NCI-H526 treated with DMSO at 0.1 percent for 48 hours (cell line): ENCODE data around the gene TMEM243.
"Not testable (repeated sequence)": the region's sequence is repeated elsewhere in the genome, so short reads cannot be mapped to it uniquely, and the experiment has no call there.

Source experiments
- DNase-seq: peaks from one replicate; lab custom pipeline; 2025; lab: John Stamatoyannopoulos, UW

TMEM243 gene

DNA sequence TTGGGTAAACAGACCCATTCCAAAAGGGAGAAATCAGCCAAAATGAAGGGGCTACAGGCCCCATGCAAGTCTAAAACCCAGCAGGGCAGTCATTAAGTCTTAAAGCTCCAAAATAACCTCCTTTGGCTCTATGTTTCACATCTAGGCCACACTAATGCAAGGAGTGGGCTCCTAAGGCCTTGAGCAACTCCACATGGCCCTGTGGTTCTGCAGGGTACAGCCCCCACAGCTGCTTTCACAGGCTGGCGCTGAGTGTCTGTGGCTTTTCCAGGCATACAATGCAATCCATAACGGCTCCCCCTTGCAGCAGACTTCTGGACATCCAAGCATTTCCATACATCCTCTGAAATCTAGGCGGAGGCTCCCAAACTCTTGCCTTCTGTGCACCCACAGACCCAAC lies 9.0 kb downstream of the TMEM243 start:
- no peak for DNase-seq

DNA sequence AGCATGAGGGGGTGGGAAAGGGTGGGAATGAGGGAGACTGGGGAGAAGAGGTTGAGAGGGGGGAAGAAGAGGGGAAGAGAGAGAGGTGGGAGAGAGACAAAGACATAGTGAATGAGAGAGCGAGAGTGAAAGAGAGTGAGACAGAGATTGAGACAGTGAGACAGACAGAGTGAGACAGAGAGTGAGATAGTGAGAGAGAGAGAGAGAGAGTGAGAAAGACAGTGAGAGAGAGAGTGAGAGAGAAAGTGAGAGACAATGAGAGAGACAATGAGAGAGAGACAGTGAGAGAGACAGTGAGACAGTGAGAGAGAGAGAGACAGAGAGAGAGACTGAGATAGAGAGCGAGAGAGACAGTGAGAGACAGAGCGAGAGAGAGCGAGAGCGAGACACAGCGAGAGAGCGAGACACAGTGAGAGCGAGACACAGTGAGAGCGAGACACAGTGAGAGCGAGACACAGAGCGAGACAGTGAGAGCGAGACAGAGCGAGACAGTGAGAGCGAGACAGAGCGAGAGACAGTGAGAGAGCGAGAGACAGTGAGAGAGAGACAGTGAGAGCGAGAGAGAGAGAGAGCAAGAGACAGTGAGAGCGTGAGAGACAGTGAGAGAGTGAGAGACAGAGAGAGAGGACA lies 10.1 kb downstream of the TMEM243 start:
- DNase-seq: no peak

DNA sequence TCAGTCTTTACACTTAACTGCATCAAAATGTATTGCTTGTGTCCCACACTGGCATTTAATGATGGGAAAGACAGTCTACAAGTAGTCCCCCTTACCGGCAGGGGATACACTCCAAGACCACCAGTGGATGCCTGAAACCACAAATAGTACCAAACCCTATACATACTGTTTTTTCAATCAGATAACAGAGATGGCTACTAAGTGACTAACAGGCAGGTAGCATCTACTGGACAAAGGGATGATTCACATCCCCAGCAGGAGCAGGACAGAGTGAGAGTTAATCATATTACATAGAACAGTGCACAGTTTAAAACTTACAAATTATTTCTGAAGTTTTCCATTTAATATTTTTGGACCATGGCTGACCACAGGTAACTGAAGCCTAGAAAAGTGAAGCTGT lies 13.2 kb downstream of the TMEM243 start:
- DNase-seq: no peak

DNA sequence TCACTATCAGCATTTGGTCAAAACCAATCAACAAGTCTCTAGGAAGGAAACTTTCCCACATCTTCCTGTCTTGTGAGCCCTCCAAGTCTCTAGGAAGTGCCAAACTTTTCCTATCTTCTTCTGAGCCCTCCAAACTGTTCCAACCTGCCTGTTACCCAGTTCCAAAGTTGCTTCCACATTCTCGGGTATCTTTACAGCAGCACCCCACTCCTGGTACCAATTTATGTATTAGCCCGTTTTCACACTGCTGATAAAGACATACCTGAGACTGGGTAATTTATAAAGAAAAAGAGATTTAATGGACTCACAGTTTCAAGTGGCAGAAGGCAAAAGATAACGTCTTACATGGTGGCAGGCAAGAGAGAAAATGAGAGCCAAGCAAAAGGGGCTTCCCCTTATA lies 13.8 kb downstream of the TMEM243 start:
- not testable (repeated sequence) for DNase-seq

DNA sequence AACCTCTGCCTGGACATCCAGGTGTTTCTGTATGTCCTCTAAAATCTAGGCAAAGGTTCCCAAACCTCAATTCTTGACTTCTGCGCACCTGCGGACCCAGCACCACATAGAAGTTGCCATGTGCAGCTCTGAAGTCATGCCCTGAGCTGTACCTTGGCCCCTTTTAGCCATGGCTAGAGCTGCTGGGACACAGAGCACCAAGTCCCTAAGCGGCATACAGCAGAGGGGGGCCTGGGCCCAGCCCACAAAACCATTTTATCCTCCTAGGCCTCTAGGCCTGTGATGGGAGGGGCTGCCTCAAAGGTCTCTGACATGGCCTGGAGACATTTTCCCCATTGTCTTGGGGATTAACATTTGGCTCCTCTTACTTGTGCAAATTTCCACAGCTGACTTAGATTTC lies 14.6 kb downstream of the TMEM243 start:
- no peak for DNase-seq

DNA sequence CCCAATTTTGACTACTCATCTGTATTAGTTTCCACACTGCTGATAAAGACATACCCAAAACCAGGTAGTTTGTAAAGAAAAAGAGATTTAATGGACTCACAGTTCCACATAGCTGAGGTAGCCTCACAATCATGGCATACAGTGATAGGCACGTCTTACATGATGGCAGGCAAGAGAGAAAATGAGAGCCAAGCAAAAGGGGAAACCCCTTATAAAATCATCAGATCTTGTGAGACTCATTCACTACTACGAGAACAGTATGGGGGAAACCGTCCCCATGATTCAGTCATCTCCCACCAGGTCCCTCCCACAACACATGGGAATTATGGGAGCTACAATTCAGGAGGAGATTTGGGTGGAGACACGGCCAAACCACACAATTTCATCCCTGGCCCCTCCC lies 15.6 kb downstream of the TMEM243 start:
- DNase-seq: not testable (repeated sequence)

DNA sequence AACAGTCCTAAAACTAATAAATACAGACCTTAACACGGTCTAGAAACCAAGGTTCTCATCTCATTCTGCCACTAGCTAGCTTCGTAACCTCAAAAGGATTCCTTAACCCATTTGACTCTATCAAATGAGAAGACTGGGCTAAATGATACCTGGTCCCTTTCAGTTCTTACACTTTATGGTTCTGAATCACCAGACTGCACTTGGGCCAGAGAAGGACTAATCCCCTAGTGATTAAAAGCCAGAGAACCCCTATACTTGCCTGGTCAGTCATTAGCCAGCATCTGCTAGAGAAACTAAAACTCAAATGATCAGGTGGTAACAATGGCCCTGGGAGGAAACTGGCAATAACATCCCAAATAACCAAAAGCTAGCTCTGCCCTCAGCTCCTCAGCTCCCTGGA lies 16.8 kb downstream of the TMEM243 start:
- DNase-seq: no peak

DNA sequence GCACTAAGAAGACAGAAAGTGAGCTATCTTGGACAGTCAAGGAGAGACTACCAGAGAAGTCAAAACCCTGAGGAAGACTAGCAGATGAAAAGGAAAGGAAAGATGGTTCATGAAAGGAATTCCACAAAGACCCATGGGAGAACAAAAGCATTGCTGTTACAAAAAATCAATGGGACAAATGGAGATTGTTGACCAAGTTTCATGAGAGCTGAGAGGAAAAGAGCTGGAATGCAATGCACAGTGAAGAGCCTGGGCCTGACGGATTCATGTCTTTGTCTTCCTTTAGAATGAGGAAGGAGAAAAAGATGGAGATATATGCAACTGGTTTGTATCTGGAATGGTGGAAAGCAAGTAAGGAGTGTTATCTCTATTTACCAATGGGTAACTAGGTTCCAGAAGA lies 17.3 kb downstream of the TMEM243 start:
- DNase-seq: no peak

DNA sequence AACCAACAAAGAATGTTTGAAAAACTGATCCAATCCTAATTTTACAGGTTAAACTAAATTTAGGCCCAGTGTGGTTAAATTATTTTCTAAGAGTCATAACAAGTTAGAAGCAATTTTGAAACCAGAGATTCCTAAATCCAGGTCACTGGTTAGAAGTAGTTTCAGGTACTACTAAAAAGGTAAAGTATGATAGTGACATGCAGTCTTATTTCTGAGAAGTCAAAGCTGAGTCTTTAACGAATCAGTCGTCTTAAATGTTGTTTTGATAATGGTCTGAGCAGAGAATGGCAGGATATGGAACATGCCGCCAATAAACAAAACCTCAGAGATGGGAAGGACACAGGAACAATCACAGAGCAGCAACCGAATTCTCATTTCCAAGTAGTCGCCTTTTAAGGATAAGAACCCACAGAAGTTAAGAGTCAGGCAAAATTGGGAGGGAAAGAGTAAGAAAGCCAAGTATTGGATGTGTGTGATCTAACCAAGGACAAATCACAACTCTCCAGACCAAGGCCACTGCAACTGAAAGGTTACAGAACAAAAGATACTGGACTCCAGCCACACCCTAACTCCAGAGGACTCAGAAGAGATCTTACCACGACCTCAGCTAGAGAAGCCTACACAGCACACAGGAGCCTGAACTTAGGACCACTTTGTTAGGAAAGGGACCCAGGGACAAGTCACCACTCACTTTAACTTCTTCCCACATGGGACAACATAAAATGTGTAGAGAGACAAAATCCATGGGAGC lies 19.7 kb downstream of the TMEM243 start:
- DNase-seq: no peak

DNA sequence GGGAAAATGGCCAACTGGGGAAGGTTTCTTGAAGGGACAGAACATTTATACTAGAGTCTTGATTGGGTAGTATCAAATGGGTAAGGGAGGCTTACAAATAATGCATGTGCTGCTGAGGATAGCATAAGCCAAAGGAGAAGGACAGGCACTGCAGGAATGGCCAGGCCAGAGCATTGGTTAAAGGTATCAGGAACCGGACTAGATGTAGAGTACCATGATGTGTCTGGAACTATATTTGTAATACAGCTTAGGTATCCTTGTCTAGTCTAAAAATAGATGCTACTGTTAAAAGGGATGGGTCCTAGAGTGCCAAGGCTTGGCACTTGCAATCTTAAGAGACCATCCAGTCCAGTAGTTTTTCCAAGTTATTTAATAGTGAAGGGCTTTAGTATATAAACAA lies 20.3 kb downstream of the TMEM243 start:
- no peak for DNase-seq

DNA sequence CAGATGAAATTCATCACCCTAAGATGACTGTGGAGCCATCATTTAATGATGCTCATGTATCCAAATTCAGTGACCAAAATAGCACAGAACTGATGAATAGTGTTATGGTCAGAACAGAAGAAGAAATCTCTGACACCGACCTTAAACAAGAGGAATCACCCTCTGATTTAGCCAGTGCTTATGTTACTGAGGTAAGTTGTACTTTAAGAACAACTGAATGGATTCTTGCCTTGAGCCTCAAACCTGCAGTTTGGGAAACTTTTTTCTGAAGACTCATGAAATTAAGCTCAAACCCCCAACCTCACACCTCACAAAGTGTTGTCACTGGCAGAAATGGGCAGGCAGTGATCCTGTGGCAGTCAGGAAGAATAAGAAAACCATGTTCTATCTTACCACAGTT lies 25.6 kb downstream of the TMEM243 start:
- no peak for DNase-seq

DNA sequence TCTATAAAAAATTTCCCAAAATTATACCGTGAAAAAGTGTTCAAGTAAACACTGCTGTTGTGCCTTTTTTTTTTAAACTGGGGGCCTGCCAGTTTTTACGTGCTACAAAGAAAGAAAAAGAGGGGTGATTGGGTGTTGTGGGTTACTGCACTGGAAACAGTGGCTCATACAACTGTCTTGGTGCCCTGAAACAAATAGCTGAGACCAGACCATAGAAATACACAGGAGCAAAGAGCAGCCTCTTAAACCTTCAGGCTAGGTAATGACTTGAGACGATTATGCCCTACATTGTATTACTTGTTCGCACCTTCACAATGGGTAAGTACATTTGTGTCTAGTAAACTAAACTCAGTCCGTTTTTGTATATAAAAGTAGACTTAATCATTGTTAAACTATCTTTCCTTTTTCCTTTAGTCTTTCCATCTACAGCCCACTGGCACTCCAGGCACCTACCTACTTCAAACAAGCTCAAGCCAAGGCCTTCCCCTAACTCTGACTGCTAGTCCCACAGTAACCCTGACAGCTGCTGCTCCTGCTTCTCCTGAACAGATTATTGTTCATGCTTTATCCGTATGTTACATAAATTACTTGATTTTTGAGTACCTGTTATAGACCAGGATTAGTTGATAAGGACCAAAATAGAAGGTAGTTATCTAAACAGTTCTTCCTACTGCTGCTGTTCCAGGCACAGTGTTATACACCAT lies 26.6 kb downstream of the TMEM243 start:
- DNase-seq: no peak

DNA sequence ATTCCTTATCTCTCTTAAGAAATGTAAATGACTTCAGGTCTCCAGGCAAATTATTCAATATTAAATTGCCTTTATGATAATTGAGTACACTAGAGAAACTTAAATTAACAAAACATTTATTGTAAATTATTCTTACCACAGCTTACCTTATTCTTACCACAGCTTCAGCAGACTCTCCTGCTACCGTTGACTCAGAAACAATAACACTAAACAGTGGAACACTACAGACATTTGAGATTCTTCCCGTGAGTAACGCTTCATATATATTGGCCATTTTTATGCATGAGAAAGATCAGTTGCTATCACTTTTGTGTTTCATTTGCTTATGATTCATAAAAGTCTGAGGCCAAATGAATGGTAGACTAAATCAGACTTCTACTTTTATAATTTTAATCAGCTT lies 28.7 kb downstream of the TMEM243 start:
- no peak for DNase-seq

DNA sequence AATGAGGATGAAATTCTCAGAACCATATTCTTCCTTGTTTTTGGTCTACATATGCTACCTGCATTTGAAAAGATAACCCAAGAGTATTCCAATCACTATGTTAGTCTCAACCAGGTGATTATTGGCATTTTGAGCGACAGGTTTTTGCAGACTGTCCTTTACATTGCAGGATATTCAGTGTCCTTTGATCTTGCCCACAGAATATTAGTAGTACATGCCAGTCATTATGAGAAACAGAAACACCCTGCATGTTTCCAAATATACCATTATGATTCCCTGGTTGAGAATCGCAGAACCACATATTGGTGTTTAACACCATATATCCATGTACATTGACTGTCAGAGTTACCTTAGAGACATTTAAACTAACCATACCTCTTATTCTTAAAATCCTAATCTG lies 30.6 kb downstream of the TMEM243 start:
- DNase-seq: no peak

DNA sequence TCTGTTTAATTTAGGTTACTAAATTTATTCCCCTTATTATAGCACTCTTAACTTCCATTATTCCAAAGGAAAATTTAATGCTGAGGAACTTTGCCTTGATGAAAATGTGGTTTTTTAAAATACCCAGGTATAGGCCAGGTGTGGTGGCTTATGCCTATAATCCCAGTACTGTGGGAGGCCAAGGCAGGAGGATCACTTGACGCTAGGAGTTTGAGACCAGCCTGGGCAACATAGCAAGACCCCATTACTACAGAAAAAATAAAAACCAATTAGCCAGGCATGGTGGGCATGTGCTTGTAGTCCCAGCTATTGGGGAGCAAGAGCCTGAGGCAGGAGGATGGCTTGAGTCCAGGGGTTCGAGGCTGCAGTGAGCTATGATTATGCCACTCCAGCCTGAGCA lies 32.4 kb downstream of the TMEM243 start:
- no peak for DNase-seq

DNA sequence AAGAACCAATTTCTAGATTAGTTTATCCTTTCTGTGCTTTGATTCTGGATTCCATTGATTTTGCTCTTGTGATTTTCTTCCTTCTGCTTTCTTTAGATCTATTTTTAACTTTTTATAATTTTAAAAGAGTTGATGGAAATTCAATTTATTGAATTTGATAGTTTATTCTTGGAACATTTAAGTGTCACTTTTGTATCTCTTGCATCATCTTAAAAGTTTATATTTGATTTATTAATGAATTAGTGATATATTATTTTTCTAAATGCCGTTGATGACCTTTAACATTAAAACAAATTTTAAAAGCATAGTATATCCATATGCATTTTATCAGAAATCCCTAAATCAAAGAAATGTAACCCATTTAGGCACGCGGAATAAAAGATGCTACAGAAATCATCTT lies 40.4 kb downstream of the TMEM243 start:
- no peak for DNase-seq

DNA sequence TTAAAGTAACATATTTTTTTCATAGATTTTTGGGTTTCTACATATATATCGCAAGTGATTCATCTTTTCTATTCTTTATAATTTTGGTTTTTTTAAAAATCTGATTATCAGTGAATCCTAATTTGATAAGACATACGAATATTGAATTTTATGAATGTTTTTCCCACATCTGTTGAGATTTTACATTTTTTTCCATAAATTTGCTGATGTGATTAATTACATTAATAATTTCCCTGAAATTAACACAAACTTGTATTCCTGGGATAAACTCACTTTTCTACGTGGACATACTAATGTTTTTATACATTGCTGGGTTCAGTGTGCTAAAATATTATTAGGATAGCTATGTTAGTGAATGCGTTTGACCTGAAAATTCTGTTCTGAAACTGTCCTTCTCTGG lies 41.2 kb downstream of the TMEM243 start:
- no peak for DNase-seq

DNA sequence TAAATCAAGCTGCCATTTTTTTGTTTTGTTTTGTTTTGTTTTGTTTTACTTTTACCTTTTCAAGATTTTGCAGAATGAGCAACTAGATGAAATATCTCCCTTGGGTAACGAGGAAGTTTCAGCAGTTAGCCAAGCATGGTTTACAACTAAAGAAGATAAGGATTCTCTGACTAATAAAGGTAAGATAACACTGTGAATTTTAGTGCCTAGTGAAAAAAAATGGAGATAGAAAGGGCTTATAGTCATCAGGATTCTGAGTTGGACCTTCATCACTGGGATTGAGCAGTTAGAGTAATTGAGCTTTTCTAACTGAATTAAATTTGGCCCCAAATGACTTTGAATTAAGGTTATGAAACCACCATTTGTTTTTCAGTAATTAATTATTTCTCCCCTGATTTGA lies 46.1 kb downstream of the TMEM243 start:
- no peak for DNase-seq

DNA sequence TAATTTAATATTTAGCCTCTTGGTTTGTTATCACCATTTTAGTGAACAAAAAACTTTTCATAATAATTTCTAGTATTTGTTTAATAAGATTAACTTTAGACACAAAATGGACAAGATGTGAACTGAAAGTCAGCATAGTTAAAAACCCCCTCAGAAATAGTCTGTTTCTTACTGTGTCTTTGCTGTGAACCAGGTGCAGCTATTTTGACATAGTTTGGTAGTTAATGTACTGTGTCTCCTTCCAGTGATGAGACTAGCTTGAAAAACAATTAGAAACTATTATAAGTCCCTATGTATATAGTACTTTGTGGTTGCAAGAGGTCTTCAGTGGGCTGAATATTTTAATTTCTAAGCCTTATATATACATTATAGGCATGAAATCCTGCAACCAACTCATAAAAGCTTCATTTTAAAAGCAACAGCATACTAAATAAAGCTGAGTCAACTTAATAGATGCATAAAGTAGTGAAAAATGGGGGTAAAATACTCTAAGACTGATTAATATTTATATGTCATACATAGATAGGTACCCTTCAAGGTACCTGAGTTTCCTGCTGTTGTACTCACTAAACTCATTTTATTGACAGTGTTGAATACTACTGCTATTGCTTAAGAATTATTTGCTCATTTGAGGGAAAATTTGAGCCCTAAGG lies 48.1 kb downstream of the TMEM243 start:
- no peak for DNase-seq

DNA sequence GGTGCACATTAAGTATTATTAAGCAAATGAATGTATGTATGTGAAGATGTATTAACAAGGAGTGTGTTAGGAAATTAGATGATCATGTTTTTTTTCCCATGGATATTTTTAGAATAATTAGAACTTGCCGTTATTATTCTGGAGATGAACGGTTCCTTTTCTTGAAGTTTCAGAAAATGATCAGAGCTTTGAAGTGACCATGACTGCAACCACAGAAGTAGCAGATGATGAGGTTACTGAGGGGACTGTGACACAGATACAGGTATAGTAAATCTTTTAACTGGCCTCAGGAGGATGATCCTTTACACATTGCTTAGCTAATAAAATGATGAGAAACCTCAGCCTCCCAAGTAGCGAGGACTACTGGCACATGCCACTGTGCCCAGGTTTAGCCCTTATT lies 48.7 kb downstream of the TMEM243 start:
- no peak for DNase-seq

DNA sequence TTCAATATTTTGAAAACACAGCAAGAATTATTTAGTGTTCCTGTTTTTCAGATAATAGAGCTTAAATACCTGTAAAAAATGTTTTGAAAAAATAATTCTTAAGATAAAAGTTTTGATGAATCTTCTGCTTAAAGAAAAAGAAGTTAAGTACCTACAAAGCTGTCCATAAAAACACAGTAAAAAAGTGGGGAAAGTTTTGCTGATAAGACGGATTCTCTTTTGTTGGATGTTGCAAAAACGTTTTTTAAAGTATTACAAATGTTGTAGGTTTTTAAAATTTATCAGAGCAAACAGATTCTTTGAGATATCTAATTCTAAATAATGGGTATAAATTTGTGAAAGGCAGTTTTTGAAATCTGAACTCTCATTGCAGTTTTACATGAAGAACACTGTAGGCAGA lies 55.1 kb downstream of the TMEM243 start:
- no peak for DNase-seq

DNA sequence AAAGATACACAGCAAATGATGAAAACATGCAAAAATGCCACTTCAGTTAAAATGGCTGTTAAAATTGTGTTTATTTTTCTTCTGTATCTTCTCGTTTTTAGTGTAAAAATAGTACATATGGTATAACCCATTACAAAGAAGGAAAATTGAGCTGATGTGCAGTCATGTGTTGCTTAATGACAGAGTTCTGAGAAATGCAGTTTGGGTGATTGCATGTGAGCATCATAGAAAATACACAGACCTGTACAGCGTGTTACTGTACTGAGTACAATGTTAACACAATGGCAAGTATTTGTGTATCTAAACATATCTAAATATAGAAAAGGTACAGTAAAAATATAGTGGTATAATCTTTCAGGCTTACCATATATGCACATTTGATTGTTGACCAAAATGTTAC lies 60.0 kb downstream of the TMEM243 start:
- no peak for DNase-seq

DNA sequence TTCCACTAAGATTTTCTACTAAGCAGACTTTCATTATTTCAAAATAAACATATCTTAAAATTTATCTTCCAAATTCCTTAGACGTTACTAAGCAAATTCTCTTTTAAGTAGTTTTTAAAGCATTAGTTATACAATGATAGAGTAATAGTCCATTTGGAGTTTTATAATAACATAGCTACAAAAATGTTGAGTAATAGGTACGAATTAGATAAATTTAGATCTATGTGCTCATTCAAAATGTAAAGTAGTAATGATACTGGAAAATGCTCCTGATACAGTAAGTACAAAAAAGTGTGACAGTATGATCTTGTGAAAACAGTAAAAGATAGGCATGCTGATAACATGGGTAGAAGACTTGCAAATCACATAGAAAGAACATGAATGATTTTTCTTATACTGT lies 62.8 kb downstream of the TMEM243 start:
- no peak for DNase-seq
